Mucosa of rectum (tissue), 2 donors: ENCODE measurements around the gene TIGD7.

ENCODE experiments used
- H3K27ac ChIP-seq, 2 donors: one replicate each; pipeline ENCODE4 v1.7.0; 2013; ENCODE audit warnings: inconsistent platforms in 2 of 2, low read depth in 2 of 2, low read length in 2 of 2
- H3K27me3 ChIP-seq, 2 donors: one replicate each; pipeline ENCODE4 v1.7.0; 2013; ENCODE audit warnings: low read length in 2 of 2; ENCODE audit not compliant: control insufficient read depth in 2 of 2, insufficient read depth in 2 of 2
- H3K36me3 ChIP-seq, 2 donors: one replicate each; pipeline ENCODE4 v1.7.0; 2013; ENCODE audit warnings: low read length in 2 of 2; ENCODE audit not compliant: control insufficient read depth in 2 of 2, insufficient read depth in 2 of 2
- H3K4me1 ChIP-seq, 2 donors: one replicate each; pipeline ENCODE4 v1.7.0; 2013; ENCODE audit warnings: low read length in 2 of 2, mild to moderate bottlenecking in 1 of 2; ENCODE audit not compliant: control insufficient read depth in 2 of 2, insufficient read depth in 2 of 2
- H3K4me3 ChIP-seq, 2 donors: one replicate each; pipeline ENCODE4 v1.7.0; 2013; ENCODE audit warnings: low read length in 2 of 2
- H3K9ac ChIP-seq, 2 donors: one replicate each; pipeline ENCODE4 v1.7.0; 2013; ENCODE audit warnings: low read length in 2 of 2, low read depth in 1 of 2, mild to moderate bottlenecking in 1 of 2
- H3K9me3 ChIP-seq, 2 donors: one replicate each; pipeline ENCODE4 v1.7.0; 2013; ENCODE audit warnings: low read length in 2 of 2; ENCODE audit not compliant: control insufficient read depth in 2 of 2
- donor health status: healthy.
- donor health status: Normal muscosa, but diverticular disease.

Gene TIGD7

GRCh38 chr16:3305109-3306068, at the start of gene TIGD7, which contains the start of gene ZNF75A:
TIGD7 (minus strand) TSS chr16:3305430; CDS start chr16:3300614, 4,816 bp downstream.
ZNF75A (plus strand) TSS chr16:3305497; CDS start chr16:3308429, 2,932 bp downstream.
- peaks cover 27 to 28% of the 10 kb centered on the region in 2 donors for H3K9me3 ChIP-seq
- peaks cover 5 to 11% of the 10 kb centered on the region in 2 donors for H3K4me1 ChIP-seq
- no peaks in the 10 kb centered on the region for H3K27me3 ChIP-seq
- peak within 1 kb of the TSS; percentile 87 to 89 for H3K4me3 ChIP-seq
- H3K9ac ChIP-seq, result peak within 1 kb of the TSS; percentile 70 to 81
- peak within 1 kb of the TSS; percentile 90 to 91 for H3K27ac ChIP-seq
- H3K36me3 ChIP-seq, result peaks cover 10 to 25% of the 10 kb centered on the region in 2 donors

DNA sequence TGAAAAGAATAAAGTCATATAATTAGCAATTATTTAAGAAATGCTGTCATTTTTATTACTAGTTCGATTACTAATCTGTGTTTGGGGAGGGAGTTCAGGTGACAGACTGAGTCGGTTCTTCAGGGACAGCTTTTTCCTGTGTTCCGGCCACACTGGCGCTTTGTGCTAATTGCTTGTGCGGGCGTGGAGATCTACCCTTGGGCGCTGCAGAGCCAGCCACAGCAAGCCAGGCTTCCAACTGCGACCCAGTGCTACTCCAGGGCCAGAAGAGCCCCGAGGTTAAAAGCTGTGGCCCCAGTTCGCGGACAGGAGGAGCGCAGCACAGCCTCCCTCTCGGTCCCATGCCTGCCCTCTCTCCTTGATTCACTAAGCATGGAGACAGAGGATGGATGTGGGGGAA, 43.9 kb upstream of the TIGD7 start:
- Histone ChIP-seq H3K27me3 (no peaks in the 10 kb centered on the region), H3K36me3 (no peaks in the 10 kb centered on the region), H3K27ac (no peak overlapping the region), H3K9me3 (no peaks in the 10 kb centered on the region), H3K4me3 (no peak overlapping the region), H3K9ac (no peak overlapping the region), H3K4me1 (no peaks in the 10 kb centered on the region)

DNA sequence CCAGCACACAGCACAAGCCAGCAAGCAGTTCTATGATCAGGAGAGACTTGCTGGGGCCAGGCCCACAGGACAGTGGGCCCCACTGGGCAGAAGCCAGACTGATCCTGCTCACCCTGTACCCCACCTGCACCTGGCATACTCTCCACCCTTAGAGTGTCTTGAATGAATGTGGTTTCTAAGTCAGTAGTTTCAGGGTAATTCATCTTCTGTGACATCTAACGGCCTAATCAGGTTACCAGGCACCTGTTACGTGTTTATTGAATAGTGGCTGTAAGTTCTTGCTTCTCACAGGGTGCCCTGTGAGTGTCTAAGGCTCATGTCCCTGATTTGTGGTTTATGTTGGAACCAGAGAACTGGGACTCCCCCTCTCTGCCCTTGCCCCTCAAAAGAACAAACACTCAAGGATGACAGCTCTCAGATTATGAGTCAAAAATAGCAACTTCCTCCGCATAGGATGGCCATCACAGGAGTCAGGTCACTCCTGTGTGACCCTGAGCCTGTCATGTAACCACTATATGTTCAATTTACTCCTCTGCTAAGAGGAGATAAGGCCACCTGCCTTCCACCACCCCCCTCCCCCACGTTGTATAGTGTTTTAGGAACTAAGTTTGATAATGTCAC, 43.4 kb upstream of the TIGD7 start:
- H3K4me3 ChIP-seq, result no peak overlapping the region
- no peaks in the 10 kb centered on the region for H3K4me1 ChIP-seq
- H3K9ac ChIP-seq, result no peak overlapping the region
- H3K27ac ChIP-seq, result no peak overlapping the region
- no peaks in the 10 kb centered on the region for H3K36me3 ChIP-seq
- H3K27me3 ChIP-seq, result no peaks in the 10 kb centered on the region
- H3K9me3 ChIP-seq, result no peaks in the 10 kb centered on the region

DNA sequence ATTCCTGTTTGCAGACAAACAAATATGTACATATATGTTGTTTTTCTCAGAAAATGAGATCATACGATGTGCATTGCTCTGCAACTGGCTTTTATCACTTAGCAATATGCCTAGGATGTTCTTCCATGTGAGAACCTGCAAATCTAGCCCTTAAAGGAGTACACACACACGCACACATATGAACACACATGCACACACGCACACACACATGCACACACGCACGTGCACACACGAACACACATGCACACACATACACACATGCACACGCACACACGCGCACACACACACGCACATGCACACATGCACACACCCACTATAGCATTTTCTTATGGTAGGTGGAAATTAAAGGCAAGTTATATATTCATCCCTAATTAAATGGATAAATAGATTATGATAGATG, 42.4 kb upstream of the TIGD7 start:
- no peaks in the 10 kb centered on the region for H3K9me3 ChIP-seq
- no peaks in the 10 kb centered on the region for H3K4me1 ChIP-seq
- H3K27ac ChIP-seq, result no peak overlapping the region
- no peak overlapping the region for H3K9ac ChIP-seq
- no peaks in the 10 kb centered on the region for H3K36me3 ChIP-seq
- H3K27me3 ChIP-seq, result no peaks in the 10 kb centered on the region
- no peak overlapping the region for H3K4me3 ChIP-seq

DNA sequence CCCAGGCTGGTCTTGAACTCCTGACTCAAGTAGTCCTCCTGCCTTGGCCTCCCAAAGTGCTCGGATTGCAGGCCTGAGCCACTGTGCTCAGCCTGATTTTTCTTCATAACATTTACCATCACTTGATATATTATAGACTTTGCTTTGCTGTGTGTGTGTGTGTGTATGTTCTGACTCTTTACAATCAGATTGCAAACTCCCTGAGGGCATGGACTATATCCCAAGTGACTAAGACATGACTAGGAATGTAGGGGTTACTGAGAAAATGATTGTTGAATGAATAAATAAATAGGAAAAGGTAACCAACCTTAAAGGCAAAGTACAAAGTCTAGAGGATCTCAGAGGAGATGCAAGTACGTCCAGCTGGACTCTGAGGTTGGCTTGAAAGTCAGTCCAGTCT, 40.8 kb upstream of the TIGD7 start:
- H3K9ac ChIP-seq, result no peak overlapping the region
- H3K27me3 ChIP-seq, result no peaks in the 10 kb centered on the region
- no peak overlapping the region for H3K4me3 ChIP-seq
- no peaks in the 10 kb centered on the region for H3K9me3 ChIP-seq
- H3K27ac ChIP-seq, result no peak overlapping the region
- no peaks in the 10 kb centered on the region for H3K36me3 ChIP-seq
- no peaks in the 10 kb centered on the region for H3K4me1 ChIP-seq

DNA sequence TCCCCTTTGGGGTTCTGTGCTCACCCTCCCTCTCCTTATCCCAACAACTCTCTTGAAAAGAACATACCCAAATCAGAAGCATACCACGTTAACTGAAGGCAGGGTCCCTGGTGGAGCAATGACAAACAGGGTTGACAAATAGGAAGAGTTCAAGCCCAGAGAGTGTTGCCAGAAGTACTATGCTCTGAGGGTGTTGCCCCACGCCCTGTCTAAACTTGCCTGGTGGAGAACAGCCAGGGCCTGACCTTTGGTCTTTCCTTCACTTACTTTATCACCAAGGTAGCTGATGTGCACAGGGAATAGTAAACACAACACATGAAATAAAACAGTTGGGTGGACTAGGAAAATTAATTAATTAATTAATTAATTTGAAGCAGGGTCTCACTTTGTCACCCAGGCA, 23.4 kb upstream of the TIGD7 start:
- Histone ChIP-seq H3K27me3 (no peaks in the 10 kb centered on the region), H3K36me3 (no peaks in the 10 kb centered on the region), H3K27ac (peak overlapping the region in 1 of 2 donors; percentile 48), H3K4me3 (peak overlapping the region in 1 of 2 donors; percentile 20), H3K9me3 (no peaks in the 10 kb centered on the region), H3K9ac (no peak overlapping the region), H3K4me1 (no peaks in the 10 kb centered on the region)

DNA sequence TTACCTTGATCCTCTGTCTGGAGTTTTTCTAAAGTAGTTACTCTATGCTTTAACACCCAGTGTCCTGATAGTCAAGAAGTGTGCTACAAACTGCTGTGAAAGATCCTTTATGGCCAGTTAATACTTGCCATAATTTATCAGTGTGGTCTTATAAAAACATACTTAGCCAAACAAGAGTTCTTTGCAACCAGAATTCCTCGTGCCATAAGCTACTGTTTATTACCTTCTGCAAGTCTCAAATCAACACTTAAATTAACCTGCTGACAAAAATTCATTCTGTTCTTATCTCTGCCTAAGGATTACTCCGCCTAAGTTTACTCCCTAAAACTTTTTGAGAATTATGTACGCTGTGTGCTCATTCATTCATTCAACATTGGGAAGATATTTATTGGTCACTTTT, 22.9 kb upstream of the TIGD7 start:
- H3K27me3 ChIP-seq, result no peaks in the 10 kb centered on the region
- no peaks in the 10 kb centered on the region for H3K36me3 ChIP-seq
- H3K9ac ChIP-seq, result no peak overlapping the region
- peak overlapping the region in 1 of 2 donors; percentile 20 for H3K4me3 ChIP-seq
- peak overlapping the region in 1 of 2 donors; percentile 48 for H3K27ac ChIP-seq
- H3K9me3 ChIP-seq, result no peaks in the 10 kb centered on the region
- H3K4me1 ChIP-seq, result no peaks in the 10 kb centered on the region

DNA sequence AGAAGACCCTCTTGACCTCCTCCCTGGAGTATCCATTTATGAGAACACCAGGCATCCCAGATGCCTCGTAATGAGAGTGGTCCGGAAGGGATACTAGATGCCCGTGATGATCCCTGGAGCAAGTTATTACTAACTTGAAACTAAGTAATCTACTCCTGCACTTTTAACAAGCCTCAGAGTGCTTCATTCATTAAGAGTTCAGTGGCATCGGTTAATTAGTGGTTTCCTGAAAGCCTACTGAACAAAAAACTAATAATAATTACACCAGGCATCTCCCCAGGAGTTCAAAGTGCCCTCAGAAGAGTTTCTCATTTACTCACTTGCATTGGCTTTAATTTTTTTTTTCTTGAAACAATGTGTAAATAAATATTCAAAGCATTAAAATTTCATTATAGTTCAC, 22.3 kb upstream of the TIGD7 start:
- H3K9me3 ChIP-seq, result no peaks in the 10 kb centered on the region
- H3K27ac ChIP-seq, result no peak overlapping the region
- H3K4me3 ChIP-seq, result no peak overlapping the region
- H3K36me3 ChIP-seq, result no peaks in the 10 kb centered on the region
- H3K4me1 ChIP-seq, result no peaks in the 10 kb centered on the region
- H3K27me3 ChIP-seq, result no peaks in the 10 kb centered on the region
- no peak overlapping the region for H3K9ac ChIP-seq

- no peak overlapping the region for H3K27ac ChIP-seq
- no peak overlapping the region for H3K4me3 ChIP-seq
- peaks cover 11 to 13% of the 10 kb centered on the region in 2 donors for H3K36me3 ChIP-seq
- no peaks in the 10 kb centered on the region for H3K27me3 ChIP-seq
- H3K4me1 ChIP-seq, result no peaks in the 10 kb centered on the region
- H3K9me3 ChIP-seq, result peaks cover 31 to 40% of the 10 kb centered on the region in 2 donors
- H3K9ac ChIP-seq, result no peak overlapping the region
These were observed 16.6 kb upstream of the TIGD7 start for GRCh38 chr16:3321816-3322215.

DNA sequence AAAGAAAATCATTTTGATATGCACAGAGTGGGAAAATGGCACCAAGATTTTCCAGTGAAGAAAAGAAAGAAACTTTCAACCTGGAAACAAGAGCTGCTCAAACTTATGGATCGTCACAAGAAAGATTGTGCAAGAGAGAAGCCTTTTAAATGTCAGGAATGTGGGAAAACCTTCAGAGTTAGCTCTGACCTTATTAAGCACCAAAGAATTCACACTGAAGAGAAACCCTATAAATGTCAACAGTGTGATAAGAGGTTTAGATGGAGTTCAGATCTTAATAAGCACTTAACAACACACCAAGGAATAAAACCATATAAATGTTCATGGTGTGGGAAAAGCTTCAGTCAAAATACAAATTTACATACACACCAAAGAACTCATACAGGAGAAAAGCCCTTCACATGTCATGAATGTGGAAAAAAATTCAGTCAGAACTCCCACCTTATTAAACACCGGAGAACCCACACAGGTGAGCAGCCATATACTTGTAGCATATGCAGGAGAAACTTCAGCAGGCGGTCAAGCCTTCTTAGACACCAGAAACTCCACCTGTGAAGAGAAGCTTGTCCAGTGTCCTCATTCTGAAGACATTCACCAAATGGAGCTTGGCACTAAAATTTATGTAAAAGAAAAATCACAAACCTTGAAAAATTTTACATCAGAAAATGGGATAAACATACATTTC, 12.2 kb upstream of the TIGD7 start:
- peaks cover 30 to 38% of the 10 kb centered on the region in 2 donors for H3K36me3 ChIP-seq
- H3K4me1 ChIP-seq, result no peaks in the 10 kb centered on the region
- H3K4me3 ChIP-seq, result peak overlapping the region in 1 of 2 donors; percentile 5

More for the DNA sequence above, 12.2 kb upstream of the TIGD7 start:
- Histone ChIP-seq H3K27ac (no peak overlapping the region), H3K9ac (no peak overlapping the region), H3K9me3 (peaks cover 60 to 75% of the 10 kb centered on the region in 2 donors), H3K27me3 (no peaks in the 10 kb centered on the region)
